ENCODE measurements around the gene CALD1.

Gene CALD1

DNA sequence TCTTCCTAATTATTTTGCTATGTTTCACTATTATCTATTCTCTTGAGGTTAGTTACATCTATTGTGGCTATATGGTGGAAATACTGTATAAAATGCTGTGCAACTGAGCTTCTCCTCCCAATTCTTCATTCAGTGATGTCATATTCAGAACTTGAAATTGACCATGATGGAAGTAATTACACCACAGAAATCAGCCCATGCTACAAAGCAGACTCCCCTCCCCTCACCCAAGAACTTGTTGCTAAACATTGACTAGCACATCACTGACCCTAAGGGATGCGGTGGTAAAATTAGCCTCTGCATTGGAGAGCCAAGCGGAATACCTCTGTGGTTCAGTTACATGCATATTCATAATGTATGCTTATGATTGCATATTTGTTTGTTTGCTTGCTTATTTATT lies 8.8 kb downstream of the CALD1 start:
- no peak for DNase-seq

DNA sequence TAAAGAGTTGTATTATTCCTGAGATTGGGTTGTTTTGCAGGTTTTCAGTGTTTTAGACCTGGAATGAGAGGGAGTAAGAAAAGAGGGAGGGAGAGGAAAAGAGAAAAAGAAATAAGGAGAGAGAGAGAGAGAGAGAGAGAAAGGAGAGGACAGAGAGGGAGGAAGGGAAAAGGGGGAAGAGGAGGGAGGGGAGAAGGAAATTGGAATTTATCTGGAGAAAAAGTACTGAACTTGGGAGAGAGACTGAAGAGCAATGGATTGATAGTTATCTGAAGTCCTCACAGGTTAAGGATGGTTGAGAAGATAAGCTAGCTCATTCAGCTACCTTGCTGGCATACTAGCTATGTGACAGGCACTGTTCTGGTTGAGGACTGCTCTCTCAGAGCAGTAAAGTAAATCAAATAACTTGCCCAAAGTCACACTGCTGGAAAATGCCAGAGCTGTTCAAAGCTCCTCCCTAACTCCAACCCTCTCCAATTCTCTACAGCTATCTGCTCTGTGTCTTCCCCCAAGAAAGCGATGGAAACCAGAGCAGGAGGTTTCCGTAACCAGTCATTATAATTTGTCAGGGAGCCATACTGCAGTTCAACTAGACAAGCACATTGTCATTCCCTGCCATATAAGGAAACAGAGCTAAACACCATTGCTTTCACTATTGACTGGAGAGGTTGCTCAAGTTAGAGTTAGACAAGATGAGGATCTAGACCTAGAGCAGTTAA lies 10.7 kb downstream of the CALD1 start:
- no peak for DNase-seq

DNA sequence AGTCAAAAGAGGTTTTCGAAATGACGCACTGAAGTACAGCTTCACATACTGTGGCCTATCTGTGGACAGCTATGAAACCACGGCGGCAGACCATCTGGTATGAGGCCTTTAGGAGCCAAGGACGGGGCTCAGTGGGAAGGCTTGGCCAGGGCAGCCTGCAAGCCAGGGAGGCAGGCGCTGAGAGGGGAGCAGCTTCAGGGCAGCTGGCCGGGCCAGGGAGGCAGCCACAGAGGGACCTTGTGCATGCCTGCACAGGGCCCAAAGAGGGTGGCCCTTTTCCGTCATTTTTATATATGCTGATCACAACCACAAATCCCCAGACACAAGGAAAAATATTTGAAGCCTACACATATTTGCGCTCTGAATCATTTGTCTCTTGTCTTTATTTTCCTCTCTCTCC lies 13.5 kb downstream of the CALD1 start:
- DNase-seq, result no peak

GRCh38 chr7:134795231-134795630 lies 15.8 kb downstream of the CALD1 start:
- DNase-seq, result no peak

GRCh38 chr7:134798155-134798554 lies 18.7 kb downstream of the CALD1 start:
- no peak for DNase-seq

DNA sequence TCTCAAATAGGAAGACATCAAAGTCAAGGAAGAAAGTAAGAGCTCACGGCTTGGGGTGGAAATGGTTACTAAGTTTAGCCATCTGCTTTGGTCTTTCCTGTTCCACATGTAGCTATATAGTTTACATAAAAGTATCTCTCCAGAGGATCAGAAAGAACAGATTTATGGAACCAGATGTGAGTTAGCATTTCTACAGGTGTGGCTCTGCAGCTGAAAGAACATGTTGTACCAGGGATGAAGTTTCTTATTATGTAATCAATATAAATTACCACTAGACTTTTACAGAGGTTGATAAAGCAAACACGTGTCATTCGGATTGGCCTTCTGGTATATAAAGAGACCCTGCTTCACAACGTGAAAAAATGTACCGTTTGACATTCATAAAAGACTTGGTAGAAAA lies 19.9 kb downstream of the CALD1 start:
- no peak for DNase-seq

DNA sequence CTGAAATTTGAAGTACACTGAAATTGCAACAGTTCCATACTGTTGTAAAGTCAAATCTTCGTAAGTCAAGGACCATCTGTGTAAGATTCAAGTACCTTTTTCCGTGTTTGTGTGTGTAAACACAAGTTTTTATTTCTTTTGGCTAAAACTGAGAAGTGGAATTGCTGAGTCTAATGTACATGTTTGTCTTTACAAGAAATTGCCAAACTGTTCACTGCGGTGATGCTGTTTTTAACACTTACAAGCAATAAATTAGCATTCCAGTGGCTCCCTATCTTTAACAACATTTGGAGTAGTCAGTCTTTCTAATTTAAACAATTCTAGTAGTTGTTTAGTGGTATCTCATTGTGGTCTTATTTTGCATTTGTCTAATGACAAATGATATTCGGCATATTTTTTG lies 23.3 kb downstream of the CALD1 start:
- DNase-seq, result no peak

DNA sequence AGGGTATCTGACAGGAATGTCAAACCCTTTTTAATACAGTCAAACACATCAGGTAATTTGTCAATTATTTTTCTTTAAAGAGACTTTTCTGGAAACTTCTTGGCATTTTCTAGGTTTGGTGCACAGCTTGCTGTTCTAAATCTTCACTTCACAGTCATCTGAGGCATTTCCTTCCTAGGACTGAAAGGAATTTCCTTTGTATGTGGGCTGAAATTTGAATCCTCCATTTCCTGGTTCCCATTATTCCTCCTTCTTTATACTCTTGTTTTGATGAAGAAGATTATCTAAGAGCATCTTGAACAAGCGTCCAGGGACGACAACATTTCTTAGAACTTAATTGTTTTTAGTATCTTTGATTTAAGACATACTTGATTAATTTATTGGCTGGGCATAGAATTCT lies 24.9 kb downstream of the CALD1 start:
- DNase-seq, result no peak

- no peak for DNase-seq
Observed at GRCh38 chr7:134804854-134805253, 25.4 kb downstream of the CALD1 start.

DNA sequence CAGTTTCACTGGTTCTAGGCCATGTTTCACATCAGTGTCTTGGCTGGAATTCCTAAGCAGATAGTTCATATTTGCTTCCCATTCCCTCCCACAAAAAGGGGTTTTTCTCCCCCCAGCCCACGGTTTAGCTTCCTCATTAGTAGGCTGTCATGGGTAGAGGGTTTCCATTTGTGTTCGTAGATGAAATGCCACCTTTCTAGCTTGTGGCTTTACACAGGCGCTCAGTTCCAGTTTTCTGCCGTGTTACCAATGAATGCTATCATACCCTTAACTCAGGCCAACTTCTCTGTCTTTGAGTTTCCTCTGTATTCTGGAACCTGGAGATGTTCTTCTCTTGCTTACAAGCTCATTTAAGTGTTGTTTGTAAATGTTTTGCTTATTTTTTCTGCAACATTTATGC lies 26.8 kb downstream of the CALD1 start:
- DNase-seq, result no peak

DNA sequence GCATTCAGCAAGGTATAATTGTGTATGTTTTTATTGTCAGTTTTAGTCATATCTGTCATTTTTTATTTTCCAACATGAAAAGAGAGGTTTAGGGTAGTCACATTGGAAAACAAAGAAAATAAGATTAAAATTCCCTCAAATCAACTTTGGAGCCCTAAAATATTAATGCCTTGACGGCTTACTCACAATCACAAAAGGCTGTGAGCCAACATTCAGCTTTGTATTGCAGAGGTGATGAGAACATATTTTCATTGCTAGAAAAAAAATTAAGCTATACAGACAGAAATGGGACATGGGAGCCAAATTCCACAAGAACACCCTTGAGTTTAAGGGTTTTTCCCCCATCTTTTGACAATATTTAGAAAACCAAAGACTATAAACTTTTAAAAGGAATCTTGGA lies 30.2 kb downstream of the CALD1 start:
- no peak for DNase-seq

- DNase-seq, result no peak
Observed at GRCh38 chr7:134811765-134812164, 32.3 kb downstream of the CALD1 start.

- DNase-seq, result no peak
Observed at GRCh38 chr7:134813663-134814396, 34.4 kb downstream of the CALD1 start.

GRCh38 chr7:134814730-134815364 lies 35.4 kb downstream of the CALD1 start:
- no peak for DNase-seq

- DNase-seq, result no peak
Observed at GRCh38 chr7:134818613-134819345, 39.3 kb downstream of the CALD1 start.

DNA sequence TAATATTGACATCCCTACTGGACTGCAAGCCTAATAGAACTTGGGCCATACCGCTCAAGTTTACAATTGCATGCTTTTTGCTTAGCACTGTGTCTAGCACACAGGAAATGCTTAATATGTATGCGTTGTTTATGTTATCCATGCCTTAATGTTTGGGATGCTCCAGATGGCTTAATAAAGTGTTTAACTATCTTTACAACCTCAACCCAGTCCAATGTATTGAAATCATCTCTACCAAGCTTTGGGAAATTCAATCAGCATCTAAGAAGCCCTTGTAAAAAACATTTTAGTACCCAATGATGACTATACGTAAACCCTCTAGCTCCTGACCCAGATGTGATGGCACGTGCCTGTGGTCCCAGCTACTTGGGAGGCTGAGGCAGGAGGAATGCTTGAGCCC lies 40.0 kb downstream of the CALD1 start:
- no peak for DNase-seq

DNA sequence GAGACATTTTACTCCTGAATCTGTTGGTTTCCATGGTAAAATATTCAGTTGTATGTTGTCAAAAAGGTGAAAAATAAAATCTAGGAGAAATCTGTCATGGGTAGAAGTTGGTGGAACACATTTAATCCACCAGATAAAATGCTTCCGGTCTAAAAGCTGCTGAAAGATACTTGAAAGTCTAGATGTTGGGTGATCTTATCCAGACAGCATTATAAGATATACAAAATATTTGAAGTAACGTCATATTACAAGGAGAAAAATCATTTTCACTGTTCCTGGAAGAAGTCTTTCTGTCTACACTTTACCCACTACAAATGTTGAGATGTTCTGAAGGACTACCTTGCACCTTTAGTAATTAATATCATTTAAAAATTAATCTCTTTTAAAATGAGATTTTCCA lies 40.9 kb downstream of the CALD1 start:
- no peak for DNase-seq

DNA sequence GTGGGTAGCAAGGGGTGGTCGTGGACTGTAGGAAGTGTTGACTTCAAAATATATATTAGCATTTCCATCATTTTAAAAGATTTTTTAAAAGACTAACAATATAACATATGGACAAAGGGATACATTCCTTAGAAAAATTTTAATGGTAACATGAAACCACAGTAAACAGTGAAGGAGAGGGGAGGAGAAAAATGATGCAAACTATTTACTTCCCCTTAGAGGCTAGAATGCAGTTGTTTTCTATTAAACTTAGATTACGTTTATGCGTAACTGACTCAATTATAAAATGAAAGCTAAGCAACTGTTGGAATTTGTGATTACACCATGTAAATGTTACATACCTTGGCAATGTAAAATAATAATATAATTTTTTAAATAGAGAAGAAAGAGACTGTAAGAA lies 41.3 kb downstream of the CALD1 start:
- no peak for DNase-seq

DNA sequence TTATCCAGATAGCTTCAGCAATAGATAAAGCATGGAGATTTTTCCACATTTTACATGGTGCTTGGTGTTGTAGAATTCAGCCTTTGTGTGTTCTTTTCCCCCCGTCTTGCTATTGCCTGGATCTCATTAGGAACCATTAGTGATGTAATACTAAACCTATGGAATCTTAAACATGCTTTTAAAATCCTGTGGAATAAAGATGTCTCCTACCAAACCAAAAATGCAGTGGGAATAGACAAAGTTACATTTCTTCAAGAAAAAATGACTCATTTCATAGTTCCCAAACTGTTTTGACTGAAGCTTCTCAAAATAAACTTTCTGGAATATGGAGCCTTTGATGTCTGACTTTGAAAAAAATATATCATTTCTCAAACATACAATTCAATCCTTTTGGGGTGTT lies 44.0 kb downstream of the CALD1 start:
- no peak for DNase-seq

GRCh38 chr7:134825666-134826065 lies 46.2 kb downstream of the CALD1 start:
- DNase-seq, result no peak

DNA sequence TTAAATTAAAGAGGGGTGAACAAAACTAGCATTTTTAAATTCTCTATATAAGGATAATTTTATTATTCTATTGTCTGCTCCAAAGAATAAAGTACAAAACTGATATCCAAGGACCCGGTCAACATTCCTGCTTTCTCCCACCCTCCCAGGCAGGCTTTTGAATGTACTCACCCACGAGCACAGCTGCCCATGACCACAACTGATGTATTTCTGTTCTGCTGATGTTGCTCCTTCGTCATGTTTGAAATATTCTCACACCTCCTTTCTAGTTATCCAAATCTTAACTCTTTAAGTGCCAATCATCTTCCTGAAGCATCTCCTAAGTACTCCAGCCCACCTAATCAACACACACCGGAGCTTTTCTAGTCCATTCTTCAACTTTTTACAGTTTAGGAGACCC lies 46.7 kb downstream of the CALD1 start:
- DNase-seq, result no peak

- no peak for DNase-seq
Observed at GRCh38 chr7:134827436-134827835, 48.0 kb downstream of the CALD1 start.

DNA sequence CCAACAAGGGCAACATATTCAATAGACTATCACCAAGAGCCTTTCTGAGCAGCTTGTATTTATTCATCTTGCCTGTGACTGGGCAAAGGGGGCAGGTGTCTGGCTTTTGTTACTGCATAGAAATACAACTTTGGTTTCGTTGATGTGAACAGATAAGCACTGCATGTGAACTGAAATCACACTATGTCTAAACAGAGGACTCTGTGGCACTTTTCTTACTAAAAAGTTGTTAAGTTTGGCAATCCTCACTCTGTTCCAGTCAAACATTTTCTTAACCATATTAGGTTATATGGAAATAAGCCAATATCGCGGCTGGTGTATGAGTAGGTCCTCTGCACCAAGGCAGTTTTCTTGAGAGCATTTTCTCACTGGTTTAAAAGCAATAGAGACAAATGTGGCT lies 48.5 kb downstream of the CALD1 start:
- DNase-seq, result no peak

- DNase-seq, result no peak
Observed at GRCh38 chr7:134828361-134828760, 48.9 kb downstream of the CALD1 start.

Measured in hematopoietic multipotent progenitor cell treated with erythropoietin and hydrocortisone succinate and interleukin-3 and kit ligand, for 6 days (in vitro differentiated cells).